NCI-H748 treated with DMSO at 0.1 percent for 48 hours (cell line): ENCODE results near the gene ZNF534.
"Not testable (repeated sequence)": the region's sequence is repeated elsewhere in the genome, so short reads cannot be mapped to it uniquely, and the experiment has no call there.

ENCODE experiments used
- DNase-seq: peaks from one replicate; lab custom pipeline; 2025; lab: John Stamatoyannopoulos, UW

The ZNF534 gene

DNA sequence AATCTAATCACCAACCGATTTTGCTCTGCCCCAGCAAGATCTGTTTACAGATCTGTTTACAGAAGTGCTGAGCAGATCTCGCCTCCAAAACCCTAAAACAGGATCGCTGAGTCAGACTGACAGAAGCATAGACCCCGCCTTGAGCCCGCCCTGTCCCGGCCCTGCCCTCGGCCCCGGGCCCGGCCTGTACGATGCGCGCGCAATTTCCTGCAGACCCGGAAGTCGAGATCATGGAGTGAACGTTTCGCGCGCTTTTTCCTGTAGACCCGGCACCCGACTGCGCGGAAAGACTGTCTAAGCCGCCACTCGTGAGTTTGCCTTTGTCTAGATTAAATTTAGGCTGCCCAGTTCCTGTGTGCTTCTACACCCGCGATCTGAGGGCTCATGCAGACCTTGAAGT, at the start of gene ZNF534:
TSS of gene ZNF534 (plus strand) at position 212 of the 400 bp plus-strand sequence. CDS start 2,327 bp downstream, outside the sequence.
- DNase-seq, result no peak

DNA sequence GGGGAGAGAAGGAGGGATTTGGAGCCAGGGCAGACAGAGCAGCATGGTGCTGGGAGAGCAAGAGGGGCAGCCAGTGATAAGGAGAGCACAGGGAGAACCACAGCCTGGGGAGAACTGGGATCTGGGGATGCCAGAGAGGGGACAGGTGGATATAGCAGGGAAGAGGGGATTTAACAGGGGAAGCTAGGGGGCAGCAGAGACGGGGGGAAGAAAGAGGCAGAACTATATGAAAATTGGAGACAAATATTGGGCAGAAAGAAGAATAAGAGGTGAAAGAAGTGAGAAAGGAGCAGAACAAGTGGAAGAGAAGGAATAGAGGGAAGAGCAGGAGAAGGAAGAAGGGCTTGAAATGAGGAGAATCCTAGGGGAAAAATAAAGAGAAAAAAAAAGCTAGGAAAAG, 37.8 kb upstream of the ZNF534 start:
- DNase-seq, result no peak

DNA sequence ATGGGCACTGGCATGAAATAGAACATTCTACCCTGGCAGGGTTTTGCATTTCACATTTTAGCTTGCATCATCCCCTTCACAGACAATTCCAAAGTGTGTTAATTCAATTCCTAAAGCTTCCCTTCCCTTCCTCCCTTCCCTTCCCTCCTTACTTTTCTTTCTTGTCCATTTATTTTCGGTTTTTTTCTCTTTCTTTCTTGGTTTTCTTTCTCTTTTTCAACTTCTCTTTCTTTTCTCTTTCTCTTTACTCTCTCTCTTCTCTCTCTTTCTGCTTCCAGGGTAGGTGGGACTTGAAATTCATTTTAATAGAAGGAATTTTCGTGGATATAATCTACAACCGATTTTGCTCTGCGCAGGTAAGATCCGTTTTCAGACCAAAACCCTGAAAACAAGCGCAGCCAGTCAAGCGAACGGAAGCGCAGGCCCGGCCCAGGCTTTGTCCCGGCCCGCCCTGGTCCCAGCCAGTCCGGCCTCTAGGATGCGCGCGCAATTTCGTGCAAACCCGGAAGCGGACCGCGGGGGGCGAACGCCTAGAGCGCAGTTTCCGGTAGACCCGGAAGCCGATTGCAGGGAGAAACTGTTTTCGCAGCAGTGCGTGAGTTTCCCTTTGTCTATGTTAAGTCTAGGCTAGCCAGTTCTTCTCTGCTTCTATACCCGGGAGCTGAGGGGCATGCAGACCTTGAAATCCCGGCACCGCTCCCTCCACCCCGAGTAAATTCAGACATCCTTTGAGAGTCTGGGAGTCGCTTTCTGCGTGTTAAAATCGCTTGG, 31.5 kb upstream of the ZNF534 start, which contains the start of gene ZNF528:
TSS of gene ZNF528 (plus strand) at position 540 of the 771 bp plus-strand sequence. CDS start 4,165 bp downstream, outside the sequence.
- peak; percentile 50 for DNase-seq

DNA sequence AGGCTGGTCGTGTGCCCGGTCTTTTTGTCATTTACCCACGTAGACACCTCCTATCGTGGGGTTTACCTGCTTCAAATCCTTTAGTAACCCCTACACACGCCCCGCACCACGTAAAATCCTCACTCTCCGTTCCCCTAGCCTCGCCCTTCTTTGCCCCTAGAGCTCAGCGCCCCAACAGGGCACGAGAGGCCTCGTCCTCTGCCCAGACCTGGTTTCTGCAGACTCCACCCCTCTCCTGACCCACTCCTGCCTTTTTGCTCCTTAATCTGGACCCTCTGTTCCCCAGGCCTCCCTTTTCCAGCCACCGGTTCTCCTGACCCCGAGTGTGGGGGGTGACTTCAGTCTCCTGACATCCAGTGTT, 30.9 kb upstream of the ZNF534 start:
- no peak for DNase-seq

DNA sequence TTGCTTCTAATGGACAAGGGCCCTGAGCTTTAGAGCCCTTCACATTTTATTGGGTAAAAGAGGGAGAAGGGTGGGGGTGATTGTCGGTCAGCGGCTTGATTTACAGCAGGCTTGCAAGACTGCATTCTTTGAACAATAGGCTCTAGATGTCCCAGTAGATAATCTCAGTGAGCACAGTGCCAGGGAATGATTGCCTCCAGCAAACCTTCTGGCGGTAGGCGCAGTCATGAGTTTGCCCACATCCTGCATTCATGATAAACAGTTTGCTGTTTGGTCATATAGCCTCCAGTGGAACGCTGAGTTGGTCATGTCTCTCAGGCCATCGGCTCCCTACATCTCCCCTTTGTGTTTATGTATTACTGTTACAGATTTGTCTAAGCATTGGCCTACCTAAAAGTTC, 18.7 kb upstream of the ZNF534 start:
- no peak for DNase-seq

DNA sequence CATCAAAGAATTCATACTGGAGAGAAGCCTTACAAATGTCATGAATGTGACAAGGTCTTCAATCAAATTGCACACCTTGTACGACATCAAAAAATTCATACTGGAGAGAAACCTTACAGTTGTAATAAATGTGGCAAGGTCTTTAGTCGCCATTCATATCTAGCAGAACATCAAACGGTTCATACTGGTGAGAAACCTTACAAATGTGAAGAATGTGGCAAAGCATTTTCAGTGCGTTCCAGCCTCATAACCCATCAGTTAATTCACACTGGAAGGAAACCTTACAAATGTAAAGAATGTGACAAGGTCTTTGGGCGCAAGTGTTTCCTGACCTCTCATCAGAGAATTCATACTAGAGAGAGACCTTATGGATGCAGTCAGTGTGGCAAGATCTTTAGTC, 13.2 kb upstream of the ZNF534 start:
- no peak for DNase-seq

DNA sequence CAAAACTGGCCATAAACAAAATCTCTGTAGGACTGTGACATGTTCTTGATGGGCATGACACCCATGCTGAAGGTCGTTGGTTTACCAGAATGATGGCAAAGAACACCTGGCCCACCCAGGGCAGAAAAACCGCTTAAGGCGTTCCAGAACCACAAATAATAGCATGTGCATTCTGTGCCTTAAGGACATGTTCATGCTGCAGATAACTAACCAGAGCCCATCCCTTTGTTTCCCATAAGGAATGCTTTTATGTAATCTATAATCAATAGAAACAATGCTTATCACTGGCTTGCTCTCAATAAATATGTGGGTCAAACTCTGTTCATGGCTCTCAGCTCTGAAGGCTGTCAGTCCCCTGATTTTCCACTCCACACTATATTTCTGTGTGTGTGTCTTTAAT, 13.2 kb downstream of the ZNF534 start:
- no peak for DNase-seq

DNA sequence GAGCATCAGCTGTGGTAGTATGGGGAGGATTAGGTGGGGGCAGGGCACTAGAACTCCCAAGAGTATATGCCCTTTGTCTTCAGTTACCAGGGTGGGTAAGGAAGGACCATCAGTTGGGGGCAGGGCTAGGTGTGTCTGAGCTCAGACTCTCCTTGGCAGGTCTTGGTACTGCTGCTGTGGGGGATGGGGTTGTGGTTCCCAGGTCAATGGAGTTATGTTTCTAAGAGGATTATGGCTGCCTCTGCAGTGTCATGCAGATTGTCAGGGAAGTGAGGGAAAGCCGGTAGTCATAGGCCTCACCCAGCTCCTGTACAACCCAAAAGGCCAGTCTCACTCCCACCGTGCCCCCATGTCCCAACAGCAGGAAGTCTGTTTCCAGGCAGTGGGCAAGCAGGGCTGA, 15.6 kb downstream of the ZNF534 start:
- DNase-seq, result no peak

DNA sequence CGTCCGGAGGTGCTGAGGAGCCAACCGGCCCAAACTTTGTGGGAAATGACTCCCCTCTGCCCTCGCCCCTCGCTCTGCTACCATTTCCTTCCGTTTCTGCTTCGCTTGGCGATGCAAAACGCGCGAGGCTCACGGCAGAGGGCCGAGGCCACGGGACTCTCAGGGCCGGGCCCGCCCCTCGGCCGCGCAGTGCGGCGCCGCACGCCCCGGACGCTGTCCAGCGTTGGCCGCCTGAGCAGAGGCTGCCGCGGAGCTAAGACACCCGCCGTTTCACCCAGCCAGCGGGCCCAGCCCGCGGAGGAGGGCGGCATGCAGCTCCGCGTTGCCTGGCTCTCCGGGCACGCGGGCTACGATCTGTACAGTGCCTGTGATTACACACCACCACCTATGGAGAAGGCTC, 22.3 kb downstream of the ZNF534 start:
- DNase-seq, result no peak

DNA sequence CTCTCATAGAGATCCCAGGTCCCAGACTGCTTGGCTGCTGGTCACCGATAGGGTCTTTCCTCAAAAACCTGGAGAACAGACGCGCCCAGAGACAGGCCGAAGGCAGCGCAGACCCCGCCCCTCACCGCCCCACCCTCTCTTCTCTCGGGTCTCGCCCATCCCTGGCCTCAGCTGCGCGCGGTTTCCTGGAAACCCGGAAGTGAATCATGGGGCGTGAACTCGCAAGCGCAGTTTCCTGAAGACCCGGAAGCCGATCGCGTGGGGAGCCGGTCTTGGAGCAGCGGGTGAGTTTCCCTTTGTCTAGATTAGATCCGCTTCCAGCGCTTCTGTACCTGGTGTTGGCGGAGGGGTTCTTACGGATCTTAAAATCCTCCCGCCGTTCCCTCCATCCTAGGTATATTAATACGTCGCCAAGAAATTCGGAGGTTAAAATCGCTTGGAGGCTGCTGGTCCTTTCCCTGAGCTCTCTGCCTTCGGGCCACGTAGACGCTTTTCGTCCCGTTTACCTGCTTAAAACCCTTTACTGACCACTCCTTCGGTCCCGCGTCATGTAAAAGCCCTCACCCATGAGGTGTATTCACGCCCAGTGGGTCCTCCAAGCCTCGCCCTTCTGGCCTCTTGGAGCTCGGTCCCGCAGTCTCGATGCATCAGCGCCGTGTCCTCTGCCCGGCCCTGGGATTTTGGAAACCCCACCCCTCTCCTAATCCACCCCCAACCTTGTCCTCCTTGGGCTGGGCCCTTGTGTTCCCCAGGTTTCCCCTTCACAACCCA, 24.6 kb downstream of the ZNF534 start, which contains the start of gene ZNF578:
TSS of gene ZNF578 (plus strand) at position 230 of the 771 bp plus-strand sequence. CDS start 48,293 bp downstream, outside the sequence.
- DNase-seq, result peak; percentile 65

DNA sequence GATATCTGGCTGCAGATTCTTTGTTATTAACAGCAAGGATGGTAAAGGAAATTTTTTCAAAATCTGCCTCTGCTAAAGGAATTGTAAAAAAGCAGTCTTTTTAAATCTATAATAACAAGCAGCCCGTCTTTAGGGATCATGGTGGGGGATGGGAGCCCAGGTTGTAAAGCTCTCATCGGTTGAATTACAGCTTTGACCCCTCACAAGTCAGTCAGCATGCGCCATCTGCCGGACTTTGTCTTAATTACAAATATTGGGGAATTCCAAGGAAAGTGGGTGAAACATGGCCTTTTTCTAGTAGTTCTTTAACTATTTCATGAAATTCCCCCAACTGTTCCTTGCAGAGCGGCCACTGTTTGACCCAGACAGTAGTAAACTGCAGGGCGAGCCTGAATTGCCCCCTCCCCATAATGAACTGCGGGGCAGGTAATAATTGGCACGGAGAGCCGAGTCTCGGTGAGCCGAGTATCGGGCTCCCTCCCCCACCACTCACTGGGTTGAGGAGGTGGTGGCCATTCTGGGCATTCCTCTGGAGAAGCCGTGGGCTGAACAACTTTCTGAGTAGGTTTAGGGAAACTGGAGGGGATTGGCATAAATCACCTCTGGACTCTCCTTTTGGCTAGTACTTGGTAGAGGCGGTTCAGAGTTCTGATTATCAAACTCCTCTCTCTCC, 36.0 kb downstream of the ZNF534 start:
- DNase-seq, result peak; percentile 44

DNA sequence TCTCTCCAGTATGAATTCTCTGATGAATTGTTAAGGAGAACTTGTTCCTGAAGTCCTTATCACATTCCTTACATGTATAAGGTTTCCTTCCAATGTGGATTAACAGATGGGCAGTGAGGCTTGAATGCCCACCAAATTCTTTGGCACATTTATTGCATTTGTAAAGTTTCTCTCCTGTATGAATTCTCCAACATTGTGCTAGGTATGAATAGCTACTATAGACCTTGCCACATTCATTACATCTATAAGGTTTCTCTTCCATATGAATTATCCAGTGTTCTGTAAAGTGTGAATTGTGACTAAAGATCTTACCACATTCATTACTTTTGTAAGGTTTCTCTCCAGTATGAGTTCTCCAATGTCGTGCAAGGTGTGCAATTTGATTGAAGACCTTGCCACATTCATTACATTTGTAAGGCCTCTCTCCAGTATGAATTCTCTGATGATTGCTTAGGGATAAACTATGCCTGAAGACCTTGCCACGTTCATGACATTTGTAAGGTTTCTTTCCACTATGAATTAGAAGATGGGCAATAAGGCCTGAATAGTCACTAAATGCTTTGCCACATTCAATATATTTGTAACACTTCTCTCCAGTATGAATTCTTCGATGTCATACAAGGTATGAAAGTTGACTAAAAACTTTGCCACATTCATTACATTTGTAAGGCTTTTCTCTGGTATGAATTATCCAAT, 44.9 kb downstream of the ZNF534 start:
- no peak for DNase-seq

DNA sequence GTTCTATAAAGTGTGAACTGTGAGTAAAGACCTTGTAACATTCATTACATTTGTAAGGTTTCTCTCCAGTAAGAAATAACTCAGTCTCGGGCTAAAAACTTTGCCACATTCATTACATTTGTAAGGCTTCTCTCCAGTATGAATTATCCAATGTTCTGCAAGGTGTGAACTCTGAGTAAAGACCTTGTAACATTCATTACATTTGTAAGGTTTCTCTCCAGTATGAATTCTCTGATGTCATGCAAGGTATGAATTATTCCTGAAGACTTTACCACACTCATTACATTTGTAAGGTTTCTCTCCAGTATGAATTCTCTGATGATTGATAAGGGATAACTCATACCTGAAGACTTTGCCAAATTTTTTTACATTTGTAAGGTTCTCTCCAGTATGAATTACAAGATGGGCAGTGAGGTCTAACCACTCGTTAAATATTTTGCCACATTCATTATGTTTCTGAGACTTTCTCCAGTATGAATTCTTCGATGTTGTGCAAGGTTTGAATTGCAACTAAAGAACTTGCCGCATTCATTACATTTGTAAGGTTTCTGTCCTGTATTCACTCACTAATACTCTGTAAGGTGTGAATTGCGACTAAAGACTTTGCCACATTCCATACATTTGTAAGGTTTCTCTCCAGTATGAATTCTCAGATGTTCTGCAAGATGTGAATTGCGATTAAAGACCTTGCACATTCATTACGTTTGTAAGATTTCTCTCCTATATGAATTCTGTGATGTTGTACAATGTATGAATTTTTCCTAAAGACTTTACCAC, 45.6 kb downstream of the ZNF534 start:
- DNase-seq, result no peak

DNA sequence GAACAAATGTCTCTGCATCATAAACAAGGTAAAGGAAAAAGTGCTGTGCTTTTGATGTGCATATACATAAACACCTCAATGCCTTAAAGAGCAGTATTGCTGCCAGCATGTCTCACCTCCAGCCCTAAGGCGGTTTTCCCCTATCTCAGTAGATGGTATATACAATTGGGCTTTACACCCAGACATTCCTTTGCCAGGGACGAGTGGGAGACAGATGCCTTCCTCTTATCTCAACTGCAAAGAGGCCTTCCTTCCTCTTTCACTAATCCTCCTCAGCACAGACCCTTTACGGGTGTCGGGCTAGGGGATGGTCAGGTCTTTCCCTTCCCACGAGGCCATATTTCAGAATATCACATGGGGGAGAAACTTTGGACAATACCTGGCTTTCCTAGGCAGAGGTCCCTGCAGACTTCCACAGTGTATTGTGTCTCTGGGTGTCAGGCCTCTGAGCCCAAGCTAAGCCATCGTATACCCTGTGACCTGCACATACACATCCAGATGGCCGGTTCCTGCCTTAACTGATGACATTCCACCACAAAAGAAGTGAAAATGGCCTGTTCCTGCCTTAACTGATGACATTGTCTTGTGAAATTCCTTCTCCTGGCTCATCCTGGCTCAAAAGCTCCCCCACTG, 55.3 kb downstream of the ZNF534 start:
- DNase-seq, result not testable (repeated sequence)

DNA sequence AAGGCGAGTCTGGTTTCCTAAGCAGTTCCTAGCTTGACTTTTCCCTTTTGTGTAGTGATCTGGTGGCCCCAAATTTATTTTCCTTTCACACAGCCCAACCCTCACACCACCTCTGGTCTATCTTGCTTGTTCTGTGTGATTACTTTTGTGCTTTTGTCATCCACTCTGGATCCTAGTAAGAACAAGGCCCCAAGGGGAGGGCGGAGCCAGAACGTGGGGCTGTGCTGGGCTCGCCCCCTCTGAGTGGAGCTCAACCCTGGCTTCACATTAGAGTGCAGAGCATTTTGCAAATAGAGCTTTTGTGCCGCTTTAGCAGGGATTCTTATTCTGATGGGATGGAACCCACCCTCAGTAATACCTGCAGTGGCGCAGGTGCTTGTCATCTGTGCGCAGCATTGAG, 56.1 kb downstream of the ZNF534 start:
- not testable (repeated sequence) for DNase-seq

DNA sequence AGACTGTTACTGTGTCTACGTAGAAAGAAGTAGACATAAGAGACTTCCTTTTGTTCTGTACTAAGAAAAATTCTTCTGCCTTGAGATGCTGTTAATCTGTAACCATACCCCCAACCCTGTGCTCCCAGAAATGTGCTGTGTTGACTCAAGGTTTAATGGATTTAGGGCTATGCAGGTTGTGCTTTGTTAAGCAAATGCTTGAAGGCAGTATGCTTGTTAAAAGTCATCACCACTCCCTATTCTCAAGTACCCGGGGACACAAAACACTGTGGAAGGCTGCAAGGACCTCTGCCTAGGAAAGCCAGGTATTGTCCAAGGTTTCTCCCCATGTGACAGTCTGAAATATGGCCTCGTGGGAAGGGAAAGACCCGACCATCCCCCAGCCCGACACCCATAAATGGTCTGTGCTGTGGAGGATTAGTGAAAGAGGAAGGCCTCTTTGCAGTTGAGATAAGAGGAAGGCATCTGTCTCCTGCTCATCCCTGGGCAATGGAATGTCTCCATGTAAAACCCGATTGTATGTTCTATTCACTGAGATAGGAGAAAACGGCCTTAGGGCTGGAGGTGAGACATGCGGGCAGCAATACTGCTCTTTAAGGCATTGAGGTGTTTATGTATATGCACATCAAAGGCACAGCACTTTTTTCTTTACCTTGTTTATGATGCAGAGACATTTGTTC, 56.8 kb downstream of the ZNF534 start:
- not testable (repeated sequence) for DNase-seq

DNA sequence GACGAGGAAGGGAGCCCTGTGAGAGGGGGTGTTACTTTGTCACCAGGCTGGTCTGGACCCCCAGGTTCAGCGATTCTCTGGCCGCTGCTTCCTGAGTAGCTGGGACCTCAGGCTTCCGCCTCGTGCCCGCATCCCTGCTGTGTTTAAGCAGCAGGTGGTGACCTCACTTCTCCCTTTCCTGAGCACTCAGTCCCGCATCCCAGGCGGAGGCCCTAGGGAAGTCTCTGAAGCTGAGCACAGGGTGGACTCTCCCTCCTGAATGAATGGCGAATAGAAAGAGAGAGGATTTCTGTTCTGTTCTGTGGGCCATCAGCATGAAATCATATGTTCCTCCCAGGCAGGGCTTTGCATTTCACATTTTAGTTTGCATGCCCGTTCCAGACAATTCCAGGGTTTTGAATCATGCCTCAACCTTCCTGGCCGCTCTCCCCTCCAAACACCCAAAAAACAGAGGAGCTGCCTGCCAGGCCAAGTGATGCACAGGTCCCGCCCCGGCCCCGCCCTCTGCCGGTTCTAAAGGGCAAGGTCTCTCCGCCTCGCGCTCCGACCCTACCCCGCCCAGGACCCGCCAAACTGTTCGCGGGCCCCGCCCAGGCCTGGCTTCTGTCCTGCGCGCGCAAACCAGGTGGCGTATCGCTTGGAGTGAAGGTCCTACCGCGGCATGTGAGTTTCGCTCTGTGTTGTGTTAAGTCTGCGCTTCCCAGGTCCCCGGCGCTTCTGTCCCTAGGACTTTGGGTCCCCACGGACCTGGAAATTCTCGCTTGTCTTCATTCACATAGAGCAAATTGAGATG, 63.4 kb downstream of the ZNF534 start:
- no peak for DNase-seq

DNA sequence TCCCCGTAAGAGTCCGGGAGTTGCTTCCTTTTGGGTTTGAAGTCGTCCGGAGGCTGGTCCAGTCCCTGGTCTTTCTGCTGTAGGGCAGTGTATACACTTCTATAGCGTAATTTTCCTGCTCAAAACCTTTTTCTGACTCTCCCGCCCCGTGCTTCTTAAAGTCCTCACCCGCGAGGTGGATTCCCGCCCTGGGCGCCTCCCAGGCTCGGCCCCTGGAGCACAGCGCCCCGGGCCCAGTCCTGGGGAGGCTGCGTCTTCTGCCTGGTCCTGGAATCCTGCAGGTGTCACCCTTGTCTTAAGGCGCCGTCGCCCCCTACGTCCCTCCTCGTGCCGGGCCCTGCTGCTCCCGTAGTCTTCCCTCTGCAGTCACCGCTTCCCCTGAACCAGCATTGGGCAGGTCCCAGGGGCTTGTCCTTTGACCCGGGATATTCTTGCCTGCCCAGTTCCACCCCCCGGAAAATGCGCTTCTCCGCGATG, 64.1 kb downstream of the ZNF534 start:
- DNase-seq, result no peak

DNA sequence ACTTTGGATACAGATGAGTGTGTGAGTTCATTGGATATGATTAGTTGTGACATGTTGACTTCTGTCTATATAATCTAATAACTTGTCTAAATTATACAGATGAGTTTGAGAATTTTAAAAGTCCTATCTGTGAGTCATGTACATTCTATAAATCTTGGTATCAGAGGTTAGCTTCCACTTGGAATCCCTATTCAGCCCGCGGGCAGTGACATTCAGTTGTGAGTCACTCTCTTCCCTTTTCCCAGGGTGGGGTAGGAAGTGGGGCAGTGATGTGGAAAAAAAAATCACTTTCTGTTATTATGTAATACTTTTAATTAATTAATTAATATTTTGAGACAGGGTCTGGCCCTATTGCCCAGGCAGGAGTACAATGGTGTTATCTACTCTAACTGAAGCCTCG, 65.6 kb downstream of the ZNF534 start:
- DNase-seq, result no peak
